Fibroblast of mammary gland (primary cell): ENCODE results near the gene LTF.

Experiments used
- DNase-seq: peaks from one replicate; pipeline ENCODE4 v3.0.0-alpha.2; 2010; ENCODE audit warnings: low read depth
- H3K4me3 ChIP-seq: 2 replicates; pipeline ENCODE4 v1.5.1; 2011; ENCODE audit warnings: low read depth, mild to moderate bottlenecking, low read length, moderate library complexity; ENCODE audit not compliant: control insufficient read depth
- CTCF ChIP-seq: conservative IDR thresholded peaks from 2 replicates; pipeline ENCODE4 v1.5.1; 2011; ENCODE audit warnings: low read depth, low read length, inconsistent platforms; ENCODE audit not compliant: control insufficient read depth, insufficient read depth

LTF gene

GRCh38 chr3:46419816-46420215 lies 44.9 kb downstream of the LTF start:
- no peak overlapping the region for H3K4me3 ChIP-seq
- TF ChIP-seq CTCF = no peak
- DNase-seq = no peak

DNA sequence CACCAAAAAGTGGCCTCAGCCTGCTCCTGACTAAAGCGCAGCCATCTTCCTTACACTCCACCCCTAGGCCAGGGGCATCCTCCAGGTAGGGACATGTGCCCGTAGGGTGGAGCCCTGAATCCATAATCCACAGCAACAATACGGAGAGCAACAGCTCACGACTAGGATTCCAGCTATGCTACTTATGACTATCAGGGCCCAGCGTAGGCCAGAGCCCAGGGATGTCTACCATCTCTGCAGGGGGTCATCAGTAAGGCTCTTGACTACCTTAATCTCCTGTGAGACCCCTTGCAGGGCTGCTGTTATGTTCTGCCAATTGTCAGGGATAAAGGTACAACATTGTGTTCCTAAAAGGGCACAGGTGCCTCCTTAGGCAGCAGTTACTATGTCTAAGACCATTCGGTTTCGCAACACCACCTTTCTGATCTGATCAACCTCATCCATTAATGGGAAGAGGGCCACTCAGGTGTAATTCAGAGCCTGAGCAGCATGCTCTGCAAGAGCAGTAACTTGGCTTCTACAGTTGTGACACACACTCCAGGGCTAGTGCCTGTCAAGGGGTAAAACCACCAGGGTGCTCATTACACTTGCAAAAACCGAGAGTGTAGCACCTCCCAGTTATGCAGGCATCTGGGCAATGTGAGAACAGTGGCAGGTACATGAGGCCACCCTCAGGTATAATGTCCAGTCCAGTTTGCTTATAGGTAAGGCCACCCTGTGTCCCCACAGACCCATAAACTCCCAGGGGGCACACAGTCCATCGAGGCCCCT lies 46.7 kb downstream of the LTF start:
- no peak for TF ChIP-seq CTCF
- DNase-seq = no peak

DNA sequence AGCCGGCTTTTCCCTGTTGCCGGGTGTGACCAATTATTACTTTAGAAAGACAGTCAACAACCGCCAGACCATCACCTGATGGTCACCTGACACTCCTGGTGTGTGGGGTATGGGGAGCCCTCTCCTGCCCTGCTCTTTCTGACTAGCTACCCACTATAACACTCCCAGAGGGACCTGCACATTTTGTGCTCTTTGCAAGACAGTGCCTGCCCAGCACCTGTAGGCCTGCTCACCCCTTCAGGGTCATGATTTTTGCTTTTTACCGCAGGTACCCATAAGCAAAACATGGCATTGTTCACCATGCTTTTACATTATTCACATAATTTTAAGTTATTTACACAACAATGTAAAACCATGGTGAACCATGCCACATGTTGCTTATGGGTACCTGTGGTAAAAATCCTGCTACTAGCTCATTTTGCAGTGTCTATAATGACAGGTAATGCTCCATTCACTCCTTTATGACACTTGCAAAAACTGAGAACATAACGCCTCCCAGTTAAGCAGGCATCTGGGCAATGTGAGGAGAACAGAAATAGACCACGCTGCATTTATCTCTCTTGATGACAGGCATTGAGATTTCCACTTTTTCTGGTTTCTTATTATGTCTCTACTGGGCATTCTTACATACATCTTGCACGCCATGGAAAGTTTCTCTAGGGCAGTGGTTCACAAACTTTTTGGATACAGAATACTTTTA lies 47.7 kb downstream of the LTF start:
- no peak overlapping the region for H3K4me3 ChIP-seq
- TF ChIP-seq CTCF = no peak
- DNase-seq = no peak

More for the DNA sequence above, 46.7 kb downstream of the LTF start:
- no peak overlapping the region for H3K4me3 ChIP-seq

DNA sequence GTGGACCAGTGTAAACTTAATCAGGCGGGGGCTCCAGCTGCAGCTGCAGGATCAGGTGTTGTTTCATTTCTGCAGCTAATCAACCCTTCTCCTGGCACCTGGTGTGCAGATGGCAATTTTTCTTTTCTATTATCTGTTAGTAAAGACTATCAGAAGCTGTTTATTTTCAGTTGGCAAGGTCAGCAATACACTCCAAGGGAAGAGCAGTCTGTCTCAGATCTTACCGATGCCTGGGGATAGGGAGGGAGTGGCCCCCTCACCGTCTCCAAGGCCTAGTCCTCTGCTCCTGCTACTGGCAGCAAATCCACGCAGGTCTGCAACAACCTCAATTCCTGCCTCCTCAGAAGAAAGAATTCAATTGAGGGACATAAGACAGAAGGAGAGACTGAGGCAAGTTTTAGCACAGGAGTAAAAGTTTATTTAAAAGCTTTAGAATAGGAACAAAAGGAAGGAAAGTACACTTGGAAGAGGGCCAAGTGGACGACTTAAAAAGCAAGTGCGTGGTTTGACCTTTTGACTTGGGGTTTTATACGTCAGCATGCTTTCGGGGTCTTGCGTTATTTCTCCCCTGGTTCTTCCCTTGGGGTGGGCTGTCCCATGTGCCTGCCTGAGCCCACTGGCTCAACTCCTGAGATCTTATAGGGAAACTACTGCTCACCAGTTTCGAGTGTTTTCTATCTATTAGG lies 48.4 kb downstream of the LTF start:
- no peak overlapping the region for H3K4me3 ChIP-seq
- no peak for TF ChIP-seq CTCF
- no peak for DNase-seq

GRCh38 chr3:46414739-46415138 lies 50.0 kb downstream of the LTF start:
- TF ChIP-seq CTCF = no peak
- DNase-seq = no peak
- H3K4me3 ChIP-seq = no peak overlapping the region

GRCh38 chr3:46413951-46414350 lies 50.8 kb downstream of the LTF start:
- DNase-seq = no peak
- H3K4me3 ChIP-seq = no peak overlapping the region
- TF ChIP-seq CTCF = no peak
